B cell (primary cell): ENCODE results near the gene NAB2. TPM values are rescaled to one million over a fixed set of nuclear protein-coding genes. Genes with fewer than 3 reads are reported as not detected.

ENCODE experiments used
- ATAC-seq: fragments of 200-7000 bp; cut with Tn5 transposase; one replicate; pipeline ENCODE4 v1.10.0; 2021; ENCODE audit warnings: low read depth, mild to moderate bottlenecking, moderate number of reproducible peaks, moderate library complexity
- CTCF ChIA-PET: fragments of 350-600 bp; sonication (Branson Sonifier 250); formaldehyde crosslinking; loops from one replicate; lab custom pipeline; 2021; ENCODE audit warnings: antibody characterized with exemption, inconsistent platforms; lab: Charles Lee
- POLR2A ChIA-PET: fragments of 350-600 bp; sonication (Branson Sonifier 250); formaldehyde crosslinking; loops from one replicate; lab custom pipeline; 2021; ENCODE audit warnings: antibody characterized with exemption; lab: Charles Lee
- DNase-seq: peaks from one replicate; pipeline ENCODE4 v3.0.0; 2013
- H2AFZ ChIP-seq: 2 replicates; pipeline ENCODE4 v1.6.1; 2012; ENCODE audit warnings: mild to moderate bottlenecking, low read depth, low read length; ENCODE audit not compliant: insufficient read depth, poor library complexity, severe bottlenecking
- H3K27ac ChIP-seq, 2 donors: 1 replicate in 1 of 2; 2 replicates in 1 of 2; pipeline ENCODE4 v1.5.1; 2012 to 2013; ENCODE audit warnings: low read length in 2 of 2, mild to moderate bottlenecking in 2 of 2, moderate library complexity in 1 of 2
- H3K27me3 ChIP-seq, 4 experiments: fragments of 200-600 bp in 1 of 4; sonication (generic) in 1 of 4; replicated peaks in 1 of 4; 1 replicate in 2 of 4; 2 replicates in 2 of 4; pipeline versions ENCODE4 v1.6.1 to v1.7.0; 2013 to 2016; ENCODE audit warnings: low read length in 3 of 4, mild to moderate bottlenecking in 2 of 4, mixed read lengths in 1 of 4, moderate library complexity in 1 of 4; ENCODE audit not compliant: insufficient read depth in 4 of 4, control insufficient read depth in 3 of 4; ENCODE audit errors: control extremely low read depth in 1 of 4
- H3K36me3 ChIP-seq, 2 experiments: replicated peaks in 1 of 2; 1 replicate in 1 of 2; 2 replicates in 1 of 2; pipeline versions ENCODE4 v1.6.1 to v1.7.1; 2013; ENCODE audit warnings: low read length in 1 of 2; ENCODE audit not compliant: insufficient read depth in 2 of 2, control insufficient read depth in 1 of 2; ENCODE audit errors: control extremely low read depth in 1 of 2, extremely low read depth in 1 of 2
- H3K4me1 ChIP-seq, 2 donors: fragments of 200-600 bp in 1 of 2; sonication (generic) in 1 of 2; 1 replicate in 1 of 2; 2 replicates in 1 of 2; pipeline versions ENCODE4 v1.5.1 to v1.6.1; 2013 to 2017; ENCODE audit warnings: low read length in 2 of 2; ENCODE audit not compliant: control insufficient read depth in 2 of 2, insufficient read depth in 2 of 2
- H3K4me2 ChIP-seq: replicated peaks from 2 replicates; pipeline ENCODE3; 2012; ENCODE audit warnings: mild to moderate bottlenecking, low read depth, low read length; ENCODE audit not compliant: poor library complexity, severe bottlenecking
- H3K4me3 ChIP-seq, 5 experiments: fragments of 200-600 bp in 1 of 5; sonication (generic) in 1 of 5; 1 replicate in 3 of 5; 2 replicates in 2 of 5; pipeline versions ENCODE4 v1.5.1 to v1.7.0; 2011 to 2016; ENCODE audit warnings: low read length in 4 of 5, mild to moderate bottlenecking in 4 of 5, low read depth in 2 of 5, control low read depth in 1 of 5, moderate library complexity in 1 of 5; ENCODE audit not compliant: insufficient read depth in 1 of 5; ENCODE audit errors: control extremely low read depth in 1 of 5, extremely low read depth in 1 of 5
- H3K79me2 ChIP-seq: fragments of 200-600 bp; sonication (generic); one replicate; pipeline ENCODE4 v1.6.0; 2016; ENCODE audit warnings: low read length; ENCODE audit not compliant: control insufficient read depth, insufficient read depth
- H3K9ac ChIP-seq: fragments of 200-600 bp; sonication (generic); 2 replicates; pipeline ENCODE4 v1.6.1; 2017; ENCODE audit warnings: mild to moderate bottlenecking, low read length, moderate library complexity
- H3K9me3 ChIP-seq, 3 donors: one replicate each; pipeline versions ENCODE4 v1.6.1 to v1.7.1; 2013; ENCODE audit warnings: low read length in 2 of 3; ENCODE audit not compliant: control insufficient read depth in 2 of 3, insufficient read depth in 1 of 3; ENCODE audit errors: control extremely low read depth in 1 of 3
- H4K20me1 ChIP-seq: 2 replicates; pipeline ENCODE4 v1.6.0; 2012; ENCODE audit warnings: mild to moderate bottlenecking, low read length; ENCODE audit not compliant: insufficient read depth, control insufficient read depth, poor library complexity, severe bottlenecking
- H3K27ac Mint-ChIP-seq: one replicate; pipeline ENCODE4 v1.8.0; 2021; ENCODE audit warnings: mixed read lengths
- H3K27me3 Mint-ChIP-seq: one replicate; pipeline ENCODE4 v1.8.0; 2021; ENCODE audit warnings: mixed read lengths
- H3K4me1 Mint-ChIP-seq: one replicate; pipeline ENCODE4 v1.8.0; 2021; ENCODE audit warnings: mixed read lengths
- H3K4me3 Mint-ChIP-seq: one replicate; pipeline ENCODE4 v1.8.0; 2021; ENCODE audit warnings: mixed read lengths
- H3K9me3 Mint-ChIP-seq: one replicate; pipeline ENCODE4 v1.8.0; 2022; ENCODE audit warnings: mixed read lengths; ENCODE audit not compliant: insufficient read depth
- EZH2 ChIP-seq: IDR thresholded peaks from 2 replicates; pipeline ENCODE4 v1.6.1; 2012; ENCODE audit warnings: borderline replicate concordance, low read depth, mild to moderate bottlenecking, moderate library complexity, low read length; ENCODE audit not compliant: insufficient read depth, poor library complexity, severe bottlenecking
- WGBS: methylation state at CpG from one replicate; pipeline ENCODE4 v1.1.5; 2013; ENCODE audit warnings: missing lambda C conversion rate; ENCODE audit not compliant: insufficient coverage; 5-methylcytosine and 5-hydroxymethylcytosine counted together
- intact Hi-C: fragments of 100-400 bp; cut with micrococcal nuclease; formaldehyde crosslinking; loops from one replicate; pipeline ENCODE4 v1.10.0; 2022
- polyA plus RNA-seq: library from polyadenylated mRNA; depleted of rRNA; stranded (reverse); fragments of >200 nt; gene quantifications from 2 replicates; pipeline ENCODE4 v1.2.3, GENCODE V29; 2012
- total RNA-seq, 2 donors: library from RNA; stranded (reverse); fragments of 120-200 nt in 1 of 2; gene quantifications; 1 replicate in 1 of 2; 2 replicates in 1 of 2; pipeline versions ENCODE4 v1.2.3 to v1.2.4, GENCODE V29; 2013 to 2022
- TF ChIP-seq, protein P1 (sequence below): fragments of 200-600 bp; IDR thresholded peaks from one replicate; pipeline ENCODE4 v1.8.0; 2022; ENCODE audit warnings: antibody characterized with exemption, mild to moderate bottlenecking

The NAB2 gene
- total and polyA plus RNA-seq, 2 donors (not counting 1 experiment from before 2014, with no cell fraction given), result 6.7 to 52.1 TPM

DNA sequence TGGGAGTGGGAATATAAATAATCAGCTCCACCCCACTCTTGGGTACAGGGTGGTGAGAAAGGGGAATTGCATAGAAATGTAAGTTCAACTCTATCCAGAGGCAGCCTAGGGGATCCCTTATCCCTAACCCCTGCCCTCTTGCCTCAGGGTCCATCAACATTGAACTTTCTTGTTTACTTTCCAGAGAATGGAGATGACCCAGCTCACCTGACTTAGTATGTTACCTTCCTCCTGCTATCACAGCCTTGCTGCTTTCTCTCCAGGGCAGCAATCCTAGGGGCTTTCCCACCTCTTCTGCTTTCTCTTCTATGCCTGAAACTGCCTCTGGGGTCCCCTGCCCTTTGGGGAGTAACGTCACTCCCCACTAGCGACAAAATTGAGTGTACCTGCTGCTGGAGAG, 42.0 kb downstream of the NAB2 start:
- no peaks in the 10 kb centered on the region for H3K36me3 ChIP-seq
- TF ChIP-seq EZH2, result no peak
- TF ChIP-seq, protein P1, sequence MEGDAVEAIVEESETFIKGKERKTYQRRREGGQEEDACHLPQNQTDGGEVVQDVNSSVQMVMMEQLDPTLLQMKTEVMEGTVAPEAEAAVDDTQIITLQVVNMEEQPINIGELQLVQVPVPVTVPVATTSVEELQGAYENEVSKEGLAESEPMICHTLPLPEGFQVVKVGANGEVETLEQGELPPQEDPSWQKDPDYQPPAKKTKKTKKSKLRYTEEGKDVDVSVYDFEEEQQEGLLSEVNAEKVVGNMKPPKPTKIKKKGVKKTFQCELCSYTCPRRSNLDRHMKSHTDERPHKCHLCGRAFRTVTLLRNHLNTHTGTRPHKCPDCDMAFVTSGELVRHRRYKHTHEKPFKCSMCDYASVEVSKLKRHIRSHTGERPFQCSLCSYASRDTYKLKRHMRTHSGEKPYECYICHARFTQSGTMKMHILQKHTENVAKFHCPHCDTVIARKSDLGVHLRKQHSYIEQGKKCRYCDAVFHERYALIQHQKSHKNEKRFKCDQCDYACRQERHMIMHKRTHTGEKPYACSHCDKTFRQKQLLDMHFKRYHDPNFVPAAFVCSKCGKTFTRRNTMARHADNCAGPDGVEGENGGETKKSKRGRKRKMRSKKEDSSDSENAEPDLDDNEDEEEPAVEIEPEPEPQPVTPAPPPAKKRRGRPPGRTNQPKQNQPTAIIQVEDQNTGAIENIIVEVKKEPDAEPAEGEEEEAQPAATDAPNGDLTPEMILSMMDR, result no peak
- peaks cover 16% of the 10 kb centered on the region for H3K4me1 Mint-ChIP-seq
- H4K20me1 ChIP-seq, result no peaks in the 10 kb centered on the region
- CTCF ChIA-PET, result interaction anchor here (0.6 to 1.1 kb wide), 3 partner anchors 19 to 627 kb away, joined by 3 to 4 read pairs (median 4); no protein-coding TSS in a partner anchor
- no CpG with 5 or more reads among the region's 2 CpGs for WGBS
- no peak overlapping the region for H3K4me3 ChIP-seq
- H3K27me3 ChIP-seq, result peaks cover 0 to 13% (median 3%) of the 10 kb centered on the region in 4 experiments
- no peaks in the 10 kb centered on the region for H3K9me3 Mint-ChIP-seq
- H3K4me1 ChIP-seq, result peaks cover 11 to 21% of the 10 kb centered on the region in 2 donors
- H3K4me2 ChIP-seq, result no peak overlapping the region
- peak; percentile 35 for DNase-seq
- no peaks in the 10 kb centered on the region for H3K79me2 ChIP-seq
- peaks cover 14% of the 10 kb centered on the region for H3K27me3 Mint-ChIP-seq
- no peak overlapping the region for H3K27ac Mint-ChIP-seq
- no peak overlapping the region for H3K27ac ChIP-seq
- intact Hi-C loops, result no loop called here
- POLR2A ChIA-PET, result no interaction called here
- no peak overlapping the region for H3K9ac ChIP-seq
- ATAC-seq, result no peak
- H3K4me3 Mint-ChIP-seq, result peak overlapping the region; percentile 29
- H3K9me3 ChIP-seq, result no peaks in the 10 kb centered on the region
- H2AFZ ChIP-seq, result no peak overlapping the region

DNA sequence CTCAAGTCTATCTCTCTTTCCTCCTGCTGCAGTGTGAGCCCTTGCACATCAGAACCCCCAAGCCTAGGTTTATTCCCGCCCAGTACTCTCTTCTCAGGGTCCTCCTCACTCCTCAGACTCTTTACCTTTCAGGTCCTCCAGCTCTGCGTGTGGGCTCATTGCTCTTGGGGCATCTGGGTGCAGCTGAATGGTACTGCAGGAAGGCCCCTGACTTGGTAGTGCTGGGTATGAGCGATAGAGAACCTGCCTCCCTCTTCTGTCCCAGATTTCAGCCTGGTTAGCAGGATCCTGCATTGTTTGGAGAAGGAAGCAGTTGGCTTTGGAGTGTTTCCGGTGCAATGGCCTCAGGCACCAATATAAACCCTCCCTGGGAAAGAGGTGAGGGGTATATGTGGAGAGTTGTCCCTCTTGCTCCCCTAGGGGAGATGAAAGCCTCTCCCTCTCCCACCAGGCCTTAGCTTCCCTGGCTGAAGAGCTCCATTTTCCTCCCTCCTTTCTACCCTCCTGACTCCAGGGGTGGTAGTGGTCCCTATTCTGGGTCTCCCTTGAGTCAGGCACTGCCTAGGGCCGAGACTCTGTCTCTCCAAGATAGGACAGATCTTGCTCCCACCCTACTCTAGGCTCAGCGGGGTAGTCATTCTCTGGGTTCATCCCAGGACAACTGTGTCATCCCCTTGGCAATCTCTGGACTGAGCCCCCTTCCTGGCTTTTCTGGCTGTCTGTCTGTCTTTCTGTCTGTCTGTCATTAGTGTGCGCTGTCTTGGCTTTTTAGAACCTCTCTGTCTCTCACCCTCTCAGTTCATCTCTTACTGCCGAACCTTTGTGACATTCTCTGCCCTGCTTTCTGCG, 43.2 kb downstream of the NAB2 start:
- no peak for ATAC-seq
- H4K20me1 ChIP-seq, result no peaks in the 10 kb centered on the region
- H3K9ac ChIP-seq, result no peak overlapping the region
- Mint-ChIP-seq H3K4me1 (peaks cover 12% of the 10 kb centered on the region), H3K27me3 (peaks cover 14% of the 10 kb centered on the region), H3K4me3 (no peak overlapping the region), H3K9me3 (no peaks in the 10 kb centered on the region), H3K27ac (no peak overlapping the region)
- H3K79me2 ChIP-seq, result no peaks in the 10 kb centered on the region
- peaks cover 8 to 18% of the 10 kb centered on the region in 2 donors for H3K4me1 ChIP-seq
- H3K4me3 ChIP-seq, result no peak overlapping the region
- WGBS, result 94% methylated on average over 6 of the region's 9 CpGs
- ChIA-PET POLR2A (no interaction called here), CTCF (interaction anchor here (1.1 kb wide), 1 partner anchor 42 kb away, joined by 6 read pairs; no protein-coding TSS in a partner anchor)
- H3K36me3 ChIP-seq, result no peaks in the 10 kb centered on the region
- peaks cover 0 to 13% (median 3%) of the 10 kb centered on the region in 4 experiments for H3K27me3 ChIP-seq
- intact Hi-C loops, result no loop called here
- H3K9me3 ChIP-seq, result no peaks in the 10 kb centered on the region
- no peak overlapping the region for H3K27ac ChIP-seq
- no peak overlapping the region for H3K4me2 ChIP-seq
- no peak for TF ChIP-seq EZH2
- TF ChIP-seq, protein P1, result no peak
- H2AFZ ChIP-seq, result no peak overlapping the region
- no peak for DNase-seq
